ELR (cell line): ENCODE results near the gene MLANA.

Experiments
- DNase-seq: peaks from one replicate; pipeline ENCODE4 v3.0.0-alpha.2; 2015; ENCODE audit warnings: low read depth

The MLANA gene, protein sequence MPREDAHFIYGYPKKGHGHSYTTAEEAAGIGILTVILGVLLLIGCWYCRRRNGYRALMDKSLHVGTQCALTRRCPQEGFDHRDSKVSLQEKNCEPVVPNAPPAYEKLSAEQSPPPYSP

DNA sequence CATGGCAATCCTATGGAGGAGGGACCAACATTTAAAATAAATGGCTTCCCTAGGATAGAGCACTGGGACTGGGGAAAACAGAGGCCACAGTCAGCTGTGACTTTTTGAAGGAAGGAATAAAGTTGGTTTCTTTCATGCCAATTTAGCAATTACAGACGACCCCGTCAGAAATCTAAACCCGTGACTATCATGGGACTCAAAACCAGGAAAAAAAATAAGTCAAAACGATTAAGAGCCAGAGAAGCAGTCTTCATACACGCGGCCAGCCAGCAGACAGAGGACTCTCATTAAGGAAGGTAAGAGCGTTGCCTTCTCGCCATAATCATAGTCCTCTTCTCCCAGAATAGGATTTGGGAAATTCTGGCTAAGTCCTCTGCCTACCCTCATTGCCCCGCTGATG lies at the start of gene MLANA:
TSS of gene MLANA (plus strand) at position 249 of the 400 bp plus-strand sequence. CDS start 1,586 bp downstream, outside the sequence.
- no peak for DNase-seq

DNA sequence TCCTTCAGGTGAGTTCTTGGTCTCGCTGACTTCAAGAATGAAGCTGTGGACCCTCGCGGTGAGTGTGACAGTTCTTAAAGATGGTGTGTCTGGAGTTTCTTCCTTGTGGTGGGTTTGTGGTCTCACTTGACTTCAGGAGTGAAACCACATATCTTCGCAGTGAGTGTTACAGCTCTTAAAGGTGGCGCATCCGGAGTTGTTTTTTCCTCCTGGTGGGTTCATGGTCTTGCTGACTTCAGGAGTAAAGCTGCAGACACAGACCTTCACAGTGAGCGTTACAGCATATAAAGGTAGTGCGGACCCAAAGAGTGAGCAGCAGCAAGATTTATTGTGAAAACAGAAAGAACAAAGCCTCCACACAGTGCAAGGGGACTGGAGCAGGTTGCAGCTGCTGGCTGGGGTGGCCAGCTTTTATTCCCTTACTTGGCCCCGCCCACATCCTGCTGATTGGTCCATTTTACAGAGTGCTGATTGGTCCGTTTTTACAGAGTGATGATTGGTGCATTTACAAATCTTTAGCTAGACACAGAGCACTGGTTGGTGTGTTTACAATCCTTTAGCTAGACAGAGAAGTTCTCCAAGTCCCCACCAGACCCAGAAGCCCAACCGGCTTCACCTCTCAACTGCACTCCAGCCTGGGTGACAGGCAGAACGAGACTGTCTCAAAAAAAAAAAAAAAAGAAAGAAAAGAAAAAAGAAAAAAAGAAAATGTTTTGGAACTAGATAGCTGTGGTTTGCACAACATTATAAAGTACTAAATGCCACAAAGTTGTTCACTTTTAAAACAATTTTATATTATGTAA lies 48.7 kb upstream of the MLANA start:
- DNase-seq = no peak

DNA sequence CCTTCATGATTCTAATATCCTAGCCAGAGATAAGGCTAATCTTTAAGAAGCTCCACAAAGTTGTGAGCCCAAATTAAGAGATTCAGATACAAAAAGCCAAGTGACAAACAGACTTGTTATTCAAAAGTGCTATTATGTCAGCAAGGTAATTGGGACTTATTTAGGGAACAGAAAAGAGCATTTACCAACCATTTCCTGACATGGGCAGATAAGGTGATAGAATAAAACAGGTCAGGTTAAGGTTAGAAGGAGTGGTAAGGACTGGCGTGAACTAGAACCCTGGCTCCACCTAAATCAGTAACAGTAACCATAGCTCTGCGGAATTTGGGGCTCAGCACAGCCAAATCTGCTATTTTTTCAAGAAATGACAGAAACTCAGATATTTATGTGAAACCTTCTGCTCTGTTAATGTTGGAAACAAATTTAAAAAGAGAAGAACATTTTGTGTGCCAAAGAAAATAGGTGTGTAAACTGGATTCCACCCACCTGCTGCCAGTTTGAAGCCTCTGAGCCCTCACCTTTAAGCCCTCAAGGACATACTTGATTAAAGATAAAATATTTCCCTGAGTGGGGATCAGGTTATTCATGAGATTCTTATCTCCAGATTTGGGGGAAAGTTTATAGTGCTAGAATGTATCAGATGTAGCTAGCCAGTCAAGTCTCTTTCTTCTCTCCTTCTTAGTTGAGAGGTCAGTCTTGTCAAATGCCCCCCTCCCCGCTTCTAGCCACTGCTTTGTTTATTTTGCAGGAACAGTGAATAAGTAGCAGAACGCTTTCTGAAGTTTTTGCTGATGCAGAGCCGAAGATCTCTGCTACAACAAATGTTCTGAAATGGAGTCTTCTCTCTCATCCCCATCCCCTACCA lies 47.5 kb upstream of the MLANA start:
- no peak for DNase-seq

DNA sequence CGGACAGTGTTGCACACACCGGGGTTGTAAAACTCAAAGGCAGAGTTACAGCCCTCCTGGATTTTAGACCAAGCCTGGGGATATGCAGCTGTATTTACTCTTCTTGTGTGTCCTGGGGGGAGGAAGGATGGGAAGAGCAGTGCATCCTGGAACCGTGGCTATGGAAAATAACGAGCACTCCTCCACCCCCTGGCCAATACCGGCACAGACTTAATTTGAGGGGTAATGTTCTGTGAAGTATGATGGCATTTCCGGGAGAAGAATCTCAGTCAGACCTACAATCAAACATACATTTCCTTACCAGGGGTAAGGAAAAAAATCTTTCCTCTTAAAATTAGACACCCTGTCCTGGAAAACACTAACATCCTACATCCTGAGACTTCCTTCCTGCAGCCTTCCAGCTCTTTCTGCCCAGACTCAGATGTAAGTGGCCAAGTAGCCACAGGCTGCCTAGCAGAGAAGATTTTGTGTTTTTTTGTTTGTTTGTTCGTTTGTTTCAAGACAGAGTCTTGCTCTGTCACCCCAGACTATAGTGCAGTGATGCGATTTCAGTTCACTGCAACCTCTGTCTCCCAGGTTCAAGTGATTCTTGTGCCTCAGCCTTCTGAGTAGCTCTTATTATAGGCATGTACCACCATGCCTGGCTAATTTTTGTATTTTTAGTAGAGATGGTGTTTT lies 46.8 kb upstream of the MLANA start:
- peak; percentile 17 for DNase-seq

DNA sequence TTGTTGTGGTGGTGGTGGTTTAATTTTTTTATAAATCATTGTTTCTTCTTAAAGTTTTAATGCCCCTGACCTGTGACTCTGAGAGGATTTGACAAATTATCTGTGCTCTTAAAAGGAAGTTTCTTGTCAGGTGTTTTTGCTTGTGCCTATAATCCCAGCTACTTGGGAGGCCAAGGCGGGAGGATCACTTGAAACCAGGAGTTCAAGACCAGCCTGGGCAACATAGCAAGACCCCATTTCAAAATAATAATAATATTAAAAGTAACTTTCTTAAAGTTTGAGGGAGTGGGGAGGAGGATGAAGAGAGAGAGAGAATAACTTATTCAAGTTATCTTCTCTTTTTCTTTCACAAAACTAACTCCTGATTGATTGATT lies 45.5 kb upstream of the MLANA start:
- no peak for DNase-seq

DNA sequence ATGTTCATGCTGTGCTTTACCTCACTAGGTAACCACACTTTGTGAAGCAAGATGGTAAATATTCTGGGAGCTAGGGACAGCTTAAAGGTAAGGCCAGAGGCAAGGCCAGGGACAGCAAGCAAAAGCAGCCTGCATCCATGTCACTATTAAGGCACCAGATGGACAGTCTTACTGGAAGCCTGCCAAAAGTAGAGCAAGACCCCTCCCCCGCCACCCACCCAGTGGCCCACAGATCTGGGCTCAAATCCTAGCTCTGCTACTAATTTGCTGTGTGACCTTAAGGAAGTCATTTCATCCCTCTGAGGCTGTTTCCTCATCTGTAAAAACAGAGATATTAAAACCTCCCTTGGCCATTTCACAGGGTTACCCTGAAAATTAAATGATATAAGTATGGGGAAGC lies 44.6 kb upstream of the MLANA start:
- DNase-seq = no peak

DNA sequence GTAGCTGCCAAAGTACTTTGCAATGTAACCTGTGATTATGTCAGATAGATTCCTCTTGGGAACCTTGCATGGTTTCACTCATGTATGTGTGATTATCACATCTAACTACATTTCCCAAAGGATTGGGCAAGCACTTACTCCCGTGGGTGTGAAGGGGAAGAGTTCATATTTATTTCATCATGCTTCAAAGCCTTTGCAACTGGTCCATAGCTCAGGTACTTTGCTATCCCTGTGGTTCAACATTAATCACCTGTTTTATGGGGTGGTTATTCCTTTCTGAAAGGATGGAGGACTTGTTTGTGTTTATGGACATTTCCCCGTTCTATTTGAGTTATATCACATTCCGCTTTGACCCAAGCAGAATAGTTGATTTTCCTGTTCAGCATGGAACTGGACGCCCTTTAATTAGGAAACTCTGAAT lies 44.2 kb upstream of the MLANA start:
- no peak for DNase-seq

DNA sequence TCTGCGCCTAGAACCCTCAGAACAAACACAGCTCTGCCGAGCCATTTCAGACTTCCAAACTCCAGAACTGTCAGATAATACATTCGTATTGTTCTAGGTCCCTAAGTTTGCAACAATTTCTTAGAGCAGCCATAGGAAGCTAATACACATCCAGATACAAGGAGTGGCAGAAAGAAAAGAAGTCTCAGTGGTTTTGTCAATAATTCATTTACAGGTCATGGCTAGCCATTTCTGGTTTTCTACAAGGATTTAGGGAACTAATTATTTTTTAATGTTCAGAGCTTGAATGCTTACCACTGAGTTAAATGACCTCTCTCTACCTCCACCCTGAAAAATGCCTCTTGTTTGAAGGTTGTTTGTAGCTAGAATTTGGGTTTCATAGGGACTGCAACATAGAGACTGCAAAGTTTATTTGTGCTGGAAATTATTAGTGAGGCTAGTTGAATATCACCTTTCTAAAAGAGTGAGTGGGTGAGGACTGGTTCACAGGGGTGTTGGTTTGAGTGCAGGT lies 42.3 kb upstream of the MLANA start:
- DNase-seq = no peak

DNA sequence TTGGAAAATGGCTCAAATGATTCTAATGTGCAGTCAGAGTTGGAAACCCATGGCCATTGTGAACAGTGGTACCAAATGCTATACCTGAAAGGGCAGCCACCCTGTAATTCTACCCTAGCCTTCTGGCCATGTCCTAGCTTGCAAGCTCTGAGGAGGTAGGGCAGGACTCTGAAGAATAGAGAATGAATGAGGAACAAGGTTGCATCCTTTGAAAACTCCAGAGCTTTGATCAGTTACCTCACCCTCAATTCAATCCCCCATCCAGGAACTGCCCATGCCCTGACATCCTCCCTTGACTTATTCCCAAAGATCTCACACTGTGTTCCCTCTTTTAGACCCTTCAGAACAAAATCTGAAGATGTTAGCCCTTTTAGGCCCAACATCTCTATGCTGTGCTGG lies 40.0 kb upstream of the MLANA start:
- DNase-seq = no peak

DNA sequence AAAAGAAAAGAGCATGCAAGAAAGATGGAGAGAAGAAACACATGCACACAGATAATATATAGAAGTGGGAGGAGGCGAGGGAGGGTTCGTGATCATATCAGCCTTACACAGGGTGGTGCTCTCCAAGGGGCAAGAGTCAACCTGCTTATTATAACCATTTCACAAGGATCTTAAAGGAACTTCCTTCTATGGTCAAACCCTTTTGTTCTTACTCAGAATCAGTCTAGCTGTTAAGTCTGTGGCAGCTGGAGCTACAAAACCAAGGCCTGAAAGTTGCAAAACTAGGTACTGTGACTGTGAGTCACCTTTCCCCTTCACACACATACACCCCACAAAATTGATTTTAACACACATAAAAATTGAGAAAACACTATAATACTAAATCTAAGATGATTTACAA lies 39.2 kb upstream of the MLANA start:
- peak; percentile 40 for DNase-seq

DNA sequence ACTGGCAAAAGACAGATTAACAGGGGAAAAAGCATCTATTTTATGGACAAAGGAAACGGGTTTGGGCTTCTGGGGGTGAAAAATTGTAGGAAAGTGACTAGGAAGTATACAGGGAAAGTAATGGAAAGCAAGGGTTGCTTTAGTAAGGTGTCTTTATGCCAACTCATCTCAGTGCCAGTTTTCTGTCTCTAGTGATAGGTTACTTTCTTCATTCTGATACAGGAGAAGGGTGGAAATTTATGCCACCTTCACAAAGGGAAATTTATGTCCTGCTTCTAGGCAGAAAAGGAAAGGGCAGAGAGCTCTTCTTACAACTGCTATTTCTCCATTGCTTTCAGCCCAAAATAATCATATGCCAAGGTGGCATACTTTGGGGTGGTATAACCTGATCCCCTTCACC lies 37.7 kb upstream of the MLANA start:
- no peak for DNase-seq

DNA sequence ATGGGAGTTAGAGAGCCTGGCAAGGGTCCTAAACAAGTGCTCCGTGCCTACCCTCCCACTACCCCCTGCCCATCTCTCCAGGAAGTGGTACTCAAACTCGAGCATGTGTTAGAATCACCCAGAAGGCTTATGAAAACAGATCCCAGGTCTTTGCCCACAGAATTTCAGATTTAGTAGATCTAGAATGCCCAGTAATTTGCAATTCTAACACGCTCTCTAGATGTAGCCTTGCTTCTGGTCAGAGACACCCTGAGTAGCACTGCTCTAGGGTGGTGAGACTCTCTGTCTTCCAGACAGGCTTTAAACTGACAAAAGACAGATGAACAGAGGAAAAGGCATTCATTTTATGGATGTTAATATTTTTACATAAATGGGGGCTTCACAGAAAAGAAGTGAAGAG lies 37.1 kb upstream of the MLANA start:
- no peak for DNase-seq

DNA sequence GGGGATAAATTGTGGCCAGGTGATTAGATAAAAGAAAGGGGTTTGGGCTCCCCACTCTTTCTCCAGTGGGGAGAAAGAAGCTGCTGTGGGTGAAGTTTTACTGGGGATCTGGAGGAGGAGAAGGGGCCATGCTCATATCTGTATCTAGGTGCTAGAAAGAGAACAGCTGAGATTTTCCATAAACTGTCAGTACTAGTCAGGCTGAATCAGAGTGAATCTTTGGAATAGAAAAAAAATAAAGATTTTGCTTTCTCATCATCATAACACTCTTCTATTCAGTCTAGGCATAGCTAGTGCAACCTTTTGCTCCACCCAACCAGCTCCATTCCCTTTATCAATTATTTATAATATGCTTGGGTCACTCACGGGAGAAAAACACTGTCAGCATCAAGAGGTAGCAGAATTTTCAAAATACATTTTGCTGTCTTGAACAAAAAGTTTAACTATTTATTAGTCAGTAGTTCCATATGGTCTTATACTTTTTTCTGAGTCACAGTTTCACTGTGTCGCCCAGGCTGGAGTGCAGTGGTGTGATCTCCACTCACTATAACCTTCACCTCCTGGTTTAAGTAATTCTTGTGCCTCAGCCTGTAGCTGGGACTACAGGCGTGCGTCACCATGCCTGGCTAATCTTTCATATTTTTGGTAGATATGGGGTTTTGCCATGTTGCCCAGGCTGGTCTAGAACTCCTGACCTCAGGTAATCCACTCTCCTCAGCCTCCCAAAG lies 36.5 kb upstream of the MLANA start:
- DNase-seq = no peak

DNA sequence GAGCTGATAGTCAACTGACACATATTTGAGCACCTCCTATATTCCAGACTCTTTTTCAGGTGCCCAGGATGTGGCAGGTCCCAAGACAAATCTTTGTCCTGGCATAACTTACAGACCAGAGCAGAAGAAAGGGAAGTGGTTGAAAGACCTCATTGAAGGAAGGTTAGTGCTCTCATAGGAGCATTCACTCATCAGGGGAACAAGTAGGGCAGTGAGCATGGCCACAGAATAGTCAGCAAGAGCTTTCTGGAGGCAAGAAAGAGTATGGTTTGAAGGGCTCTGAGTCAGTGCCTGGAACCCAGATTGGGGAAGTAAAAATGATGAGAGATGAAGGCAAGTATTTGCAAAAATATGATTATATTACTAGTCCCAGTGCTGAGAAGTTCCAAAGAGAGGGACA lies 32.8 kb upstream of the MLANA start:
- no peak for DNase-seq

DNA sequence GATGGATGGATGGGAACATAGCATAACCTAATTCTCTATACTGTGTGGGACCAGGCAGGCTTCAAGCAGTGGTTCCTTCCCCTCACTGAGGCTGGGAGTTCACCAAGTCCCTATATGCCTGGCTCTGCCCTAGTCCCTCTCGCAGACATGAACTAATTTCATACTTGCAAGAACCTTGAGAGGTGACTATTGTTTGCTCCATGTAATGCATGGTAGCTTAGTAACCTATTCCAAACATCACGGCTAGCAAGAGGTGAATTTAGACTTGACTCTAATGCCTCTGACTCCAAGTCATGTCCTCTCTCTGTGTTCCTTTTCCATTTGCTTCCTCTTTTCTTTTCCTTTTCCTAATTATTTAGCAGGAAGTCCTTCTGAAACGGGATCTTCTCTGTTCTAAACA lies 31.9 kb upstream of the MLANA start:
- no peak for DNase-seq

DNA sequence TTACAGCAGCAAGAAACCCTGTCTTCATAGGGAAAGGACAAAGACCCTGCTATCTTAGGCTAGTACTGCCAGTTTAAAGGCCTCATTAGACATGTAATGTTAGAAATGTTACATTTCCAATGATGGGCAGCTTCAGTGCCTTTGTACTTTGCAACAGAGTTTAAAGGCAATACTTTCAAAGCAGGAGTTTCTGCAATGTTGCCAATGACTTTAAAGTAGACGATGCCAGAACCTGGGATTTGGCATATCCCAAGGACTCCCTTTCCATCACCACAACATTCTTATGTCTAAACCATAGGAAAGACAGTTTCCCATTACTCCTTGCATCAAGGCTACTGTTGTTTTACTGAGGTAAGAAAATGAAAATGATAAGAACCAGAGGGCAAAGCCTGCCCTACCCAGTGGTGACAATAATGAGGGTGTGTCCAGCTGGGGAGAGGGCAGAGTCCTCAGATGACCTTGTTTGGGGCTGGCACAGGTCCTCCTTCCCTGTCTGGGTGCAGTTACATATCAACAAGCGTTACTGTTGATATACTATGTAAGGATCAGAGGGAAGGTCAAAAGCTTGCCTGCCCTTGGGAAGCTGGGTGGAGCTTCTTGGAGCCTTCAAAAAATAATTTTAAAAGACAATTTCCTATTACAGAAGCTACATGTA lies 27.5 kb upstream of the MLANA start:
- DNase-seq = no peak

DNA sequence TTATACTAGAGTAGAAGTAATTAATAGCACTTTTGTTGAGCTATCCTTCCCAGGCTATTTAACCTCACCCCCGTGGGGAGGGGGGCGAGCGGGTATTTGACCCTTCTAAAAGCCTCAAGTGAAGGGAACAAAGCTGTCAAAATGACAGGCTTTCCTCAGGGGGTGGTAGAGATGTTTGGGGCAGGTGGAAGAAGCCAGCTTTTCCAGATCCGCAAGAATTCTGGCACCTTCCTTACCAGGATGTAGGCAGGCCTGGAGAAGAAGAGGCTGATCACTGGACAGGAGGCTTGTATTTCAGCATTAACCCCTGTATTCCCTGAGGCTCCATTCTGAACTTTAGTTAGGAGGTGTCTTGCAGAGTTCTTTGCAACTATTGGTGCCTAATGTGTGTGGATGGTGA lies 26.2 kb upstream of the MLANA start:
- DNase-seq = no peak

DNA sequence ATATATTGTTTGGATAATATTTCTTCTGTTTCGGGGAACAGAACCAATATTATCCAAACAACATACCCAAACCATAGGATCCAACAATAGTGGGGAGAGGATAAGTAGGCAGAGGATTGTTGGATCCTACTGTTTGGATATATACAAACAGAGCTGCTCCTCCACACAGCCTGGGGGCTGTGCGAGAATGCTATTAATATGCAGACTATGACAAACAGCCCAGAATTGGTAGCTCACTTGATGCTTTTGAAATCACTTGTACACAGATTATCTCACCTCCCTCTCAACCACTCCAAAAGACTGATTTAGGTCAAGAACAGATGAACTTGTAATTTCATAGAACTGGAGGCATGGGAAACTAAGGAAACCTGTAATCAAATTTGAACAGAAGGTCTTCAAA lies 24.4 kb upstream of the MLANA start:
- no peak for DNase-seq

DNA sequence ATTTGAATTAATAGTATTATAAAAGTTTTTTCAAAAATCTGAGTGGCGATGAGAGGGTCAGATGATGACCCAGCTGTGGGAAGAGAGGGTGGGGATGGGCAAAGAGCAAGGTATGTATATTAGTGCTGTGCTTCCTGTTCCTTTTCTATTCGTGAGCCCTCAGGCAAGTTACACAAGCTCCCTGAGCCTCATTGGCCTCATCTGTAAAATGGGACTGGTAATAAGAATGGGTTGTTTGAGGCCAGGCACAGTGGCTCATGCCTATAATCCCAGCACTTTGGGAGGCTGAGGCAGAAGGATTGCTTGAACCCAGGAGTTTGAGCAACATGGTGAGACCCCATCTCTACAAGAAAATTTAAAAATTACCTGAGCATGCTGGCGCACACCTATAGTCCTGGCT lies 24.0 kb upstream of the MLANA start:
- DNase-seq = no peak

DNA sequence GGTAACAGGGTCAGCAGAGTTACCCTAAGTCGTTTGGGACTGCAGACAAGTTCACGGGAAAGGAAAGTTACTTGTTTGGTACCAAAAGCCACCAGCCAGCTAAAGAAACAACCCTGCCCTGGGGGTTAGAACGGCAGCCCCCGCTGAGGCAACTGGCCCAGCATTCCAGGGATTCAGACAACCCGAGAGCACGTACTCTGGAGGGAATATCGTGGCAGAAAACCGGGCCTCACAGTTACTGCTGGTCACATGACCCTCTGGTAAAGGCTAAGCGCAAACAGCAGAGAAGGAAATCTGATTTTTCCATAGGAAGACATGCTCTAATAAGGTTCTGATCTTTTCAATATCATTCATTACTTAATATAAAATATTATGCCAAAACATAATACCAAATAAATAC lies 22.5 kb upstream of the MLANA start:
- DNase-seq = no peak
